Hepatocyte (in vitro differentiated cells): ENCODE measurements around the gene PTPRQ. TPM values are rescaled to one million over a fixed set of nuclear protein-coding genes. Genes with fewer than 3 reads are reported as not detected.

Experiments used
- DNase-seq: peaks from one replicate; pipeline ENCODE4 v3.0.0-alpha.2; 2016; ENCODE audit warnings: low spot score
- H2AFZ ChIP-seq: fragments of 200-600 bp; sonication (generic); 2 replicates; pipeline ENCODE4 v1.6.0; 2016; ENCODE audit warnings: antibody characterized with exemption, mild to moderate bottlenecking
- H3K27ac ChIP-seq: fragments of 200-600 bp; sonication (generic); 2 replicates; pipeline ENCODE4 v1.5.1; 2016; ENCODE audit warnings: mild to moderate bottlenecking
- H3K27me3 ChIP-seq: fragments of 200-600 bp; sonication (generic); 2 replicates; pipeline ENCODE4 v1.6.1; 2016
- H3K36me3 ChIP-seq: fragments of 200-600 bp; sonication (generic); replicated peaks from 2 replicates; pipeline ENCODE4 v1.5.1; 2016; ENCODE audit warnings: low read depth; ENCODE audit not compliant: insufficient read depth
- H3K4me1 ChIP-seq: fragments of 200-600 bp; sonication (generic); 2 replicates; pipeline ENCODE4 v1.5.1; 2016; ENCODE audit warnings: mild to moderate bottlenecking, moderate library complexity; ENCODE audit not compliant: insufficient read depth
- H3K4me2 ChIP-seq: fragments of 200-600 bp; sonication (generic); 2 replicates; pipeline ENCODE4 v1.6.0; 2016
- H3K4me3 ChIP-seq: fragments of 200-600 bp; sonication (generic); 2 replicates; pipeline ENCODE4 v1.5.1; 2016; ENCODE audit warnings: mild to moderate bottlenecking
- H3K79me2 ChIP-seq: fragments of 200-600 bp; sonication (generic); 2 replicates; pipeline ENCODE4 v1.6.0; 2017; ENCODE audit warnings: mild to moderate bottlenecking
- H3K9me2 ChIP-seq: fragments of 200-600 bp; sonication (generic); replicated peaks from 2 replicates; pipeline ENCODE4 v1.6.0; 2017; ENCODE audit warnings: mild to moderate bottlenecking; ENCODE audit not compliant: insufficient read depth
- H3K9me3 ChIP-seq: fragments of 200-600 bp; sonication (generic); 2 replicates; pipeline ENCODE4 v1.5.1; 2016; ENCODE audit warnings: low read depth, mild to moderate bottlenecking
- H4K20me1 ChIP-seq: fragments of 200-600 bp; sonication (generic); 2 replicates; pipeline ENCODE4 v1.6.0; 2016; ENCODE audit warnings: mild to moderate bottlenecking; ENCODE audit not compliant: insufficient read depth, poor library complexity, severe bottlenecking
- CTCF ChIP-seq: fragments of 200-600 bp; sonication (generic); IDR thresholded peaks from 2 replicates; pipeline ENCODE4 v1.5.1; 2016; ENCODE audit warnings: antibody characterized with exemption, mild to moderate bottlenecking; ENCODE audit not compliant: poor library complexity
- EZH2 ChIP-seq: fragments of 200-600 bp; sonication (generic); IDR thresholded peaks from 2 replicates; pipeline ENCODE4 v1.6.1; 2016; ENCODE audit warnings: antibody characterized with exemption, mild to moderate bottlenecking, borderline replicate concordance
- EZH2phosphoT487 ChIP-seq: fragments of 200-600 bp; sonication (generic); IDR thresholded peaks from one replicate; pipeline ENCODE4 v1.6.1; 2018; ENCODE audit warnings: antibody characterized with exemption, mild to moderate bottlenecking, low read depth, moderate library complexity; ENCODE audit not compliant: unreplicated experiment, severe bottlenecking
- WGBS: methylation state at CpG from one replicate; pipeline ENCODE4 v1.1.6; 2016; ENCODE audit warnings: low lambda C conversion rate; ENCODE audit errors: missing lambda C conversion rate; 5-methylcytosine and 5-hydroxymethylcytosine counted together
- polyA plus RNA-seq: library from polyadenylated mRNA; unstranded; fragments of >200 nt; fragmentation: Nextera tagmentation; extraction: Ambion mirVana; gene quantifications from 2 replicates; pipeline ENCODE4 v1.2.1, GENCODE V29; 2016
- total RNA-seq: library from RNA; depleted of rRNA; stranded (reverse); fragments of >200 nt; gene quantifications from 2 replicates; pipeline ENCODE4 v1.2.3, GENCODE V29; 2014

The PTPRQ gene
- total and polyA plus RNA-seq, 2 experiments from 2014 or later, result 0.03 TPM; not detected in 1

- Histone ChIP-seq H3K79me2 (no peaks in the 10 kb centered on the region), H3K27me3 (peaks cover 10% of the 10 kb centered on the region), H3K9me2 (no peaks in the 10 kb centered on the region), H4K20me1 (no peaks in the 10 kb centered on the region), H3K4me2 (no peak overlapping the region), H2AFZ (no peak overlapping the region), H3K4me3 (no peak overlapping the region), H3K9me3 (no peaks in the 10 kb centered on the region), H3K36me3 (no peaks in the 10 kb centered on the region), H3K27ac (no peak overlapping the region), H3K4me1 (no peaks in the 10 kb centered on the region)
- 73% methylated on average over 1 of the region's 1 CpG for WGBS
- DNase-seq, result no peak
- TF ChIP-seq CTCF (no peak), EZH2phosphoT487 (no peak), EZH2 (no peak)
These were observed 276.5 kb downstream of the PTPRQ start for GRCh38 chr12:80720516-80720915.

- H4K20me1 ChIP-seq, result no peaks in the 10 kb centered on the region
- H3K9me3 ChIP-seq, result no peaks in the 10 kb centered on the region
- H3K79me2 ChIP-seq, result no peaks in the 10 kb centered on the region
- no peaks in the 10 kb centered on the region for H3K36me3 ChIP-seq
- no peak overlapping the region for H2AFZ ChIP-seq
- H3K4me3 ChIP-seq, result no peak overlapping the region
- H3K27me3 ChIP-seq, result peaks cover 2% of the 10 kb centered on the region
- DNase-seq, result no peak
- H3K27ac ChIP-seq, result no peak overlapping the region
- H3K4me2 ChIP-seq, result no peak overlapping the region
- H3K4me1 ChIP-seq, result no peaks in the 10 kb centered on the region
- no peaks in the 10 kb centered on the region for H3K9me2 ChIP-seq
- TF ChIP-seq EZH2phosphoT487, result no peak
- TF ChIP-seq EZH2, result no peak
- no peak for TF ChIP-seq CTCF
- WGBS, result 84% methylated on average over 3 of the region's 3 CpGs
These were observed 277.3 kb downstream of the PTPRQ start for GRCh38 chr12:80721326-80721725.
